Right kidney (tissue), 1 donor: Measurements from ENCODE around the gene SLC2A6.

Source experiments
- DNase-seq: peaks from one replicate; pipeline ENCODE4 v3.0.0-alpha.2; 2016

The SLC2A6 gene

GRCh38 chr9:133436681-133437080 lies 42.2 kb downstream of the SLC2A6 start:
- DNase-seq, result no peak

DNA sequence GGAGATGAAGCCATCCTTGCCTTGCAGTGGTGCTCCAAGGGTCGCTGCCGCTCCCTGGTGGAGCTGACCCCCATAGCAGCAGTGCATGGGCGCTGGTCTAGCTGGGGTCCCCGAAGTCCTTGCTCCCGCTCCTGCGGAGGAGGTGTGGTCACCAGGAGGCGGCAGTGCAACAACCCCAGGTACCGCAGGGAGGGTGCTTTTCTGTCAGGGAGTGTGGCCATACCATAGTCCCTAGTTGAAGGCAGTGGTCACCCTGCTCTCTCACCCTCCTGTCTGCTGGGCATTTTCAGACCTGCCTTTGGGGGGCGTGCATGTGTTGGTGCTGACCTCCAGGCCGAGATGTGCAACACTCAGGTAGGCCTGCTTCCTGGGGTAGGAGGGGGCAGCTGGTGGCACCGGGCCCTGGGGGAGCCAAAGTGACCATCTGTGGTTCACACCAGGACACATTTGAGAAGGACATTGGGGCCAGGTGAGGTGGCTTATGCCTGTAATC lies 45.5 kb downstream of the SLC2A6 start:
- DNase-seq, result no peak

DNA sequence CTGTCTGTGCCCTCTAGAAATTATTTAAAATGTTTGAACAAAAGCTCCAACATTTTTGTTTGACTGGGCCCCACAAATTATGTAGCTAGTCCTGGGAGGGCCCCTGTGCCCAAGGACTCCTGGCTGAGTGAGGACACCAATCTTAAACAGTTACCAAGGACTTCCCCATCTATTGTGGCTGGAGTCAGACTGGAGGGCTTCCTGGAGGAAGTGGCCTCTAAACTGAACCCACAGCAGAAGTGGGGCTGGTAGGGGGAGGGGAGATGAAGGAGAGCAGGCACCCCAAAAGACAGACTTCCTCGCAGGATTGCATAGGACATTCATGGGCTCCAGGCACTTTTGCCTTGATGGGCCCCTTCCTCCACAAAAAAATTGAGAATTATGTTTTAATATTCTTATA lies 48.7 kb downstream of the SLC2A6 start:
- no peak for DNase-seq

GRCh38 chr9:133429641-133430161 lies 49.2 kb downstream of the SLC2A6 start:
- DNase-seq, result peak; percentile 66

DNA sequence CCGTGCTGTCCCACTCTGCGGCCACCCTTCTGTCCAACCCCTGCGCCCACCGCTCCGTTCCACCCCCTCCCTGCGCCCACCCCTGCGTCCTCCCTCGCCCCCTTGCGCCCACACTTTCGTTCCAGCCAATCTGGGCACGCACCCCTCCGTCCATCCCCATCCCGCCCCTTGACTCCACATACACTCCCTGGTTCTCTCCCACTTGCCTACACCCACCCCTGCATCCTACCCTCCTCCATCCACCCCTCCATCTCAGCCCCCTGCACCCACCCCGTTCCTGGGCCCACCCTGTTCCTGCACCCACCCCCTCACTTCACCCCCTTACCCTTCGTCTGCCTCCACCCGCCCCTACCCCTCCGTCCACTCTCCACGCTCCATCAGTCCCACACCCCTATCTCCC lies 49.7 kb downstream of the SLC2A6 start:
- DNase-seq, result no peak

DNA sequence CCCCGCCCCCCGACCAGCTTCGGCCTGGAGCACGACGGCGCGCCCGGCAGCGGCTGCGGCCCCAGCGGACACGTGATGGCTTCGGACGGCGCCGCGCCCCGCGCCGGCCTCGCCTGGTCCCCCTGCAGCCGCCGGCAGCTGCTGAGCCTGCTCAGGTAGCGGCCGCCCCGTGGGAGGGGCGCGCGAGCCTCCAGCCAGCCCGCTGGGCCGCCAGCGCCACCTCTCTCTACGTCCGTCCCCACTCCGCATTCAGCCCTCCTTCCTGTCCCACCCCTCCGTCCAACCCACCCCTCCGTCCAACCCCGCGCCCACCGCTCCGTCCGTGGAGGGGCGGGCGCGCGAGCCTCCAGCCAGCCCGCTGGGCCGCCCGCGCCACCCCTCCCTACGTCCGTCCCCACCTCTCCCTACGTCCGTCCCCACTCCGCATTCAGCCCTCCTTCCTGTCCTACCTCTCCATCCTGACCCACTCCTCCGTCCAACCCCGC lies 50.2 kb downstream of the SLC2A6 start:
- DNase-seq, result peak; percentile 38

DNA sequence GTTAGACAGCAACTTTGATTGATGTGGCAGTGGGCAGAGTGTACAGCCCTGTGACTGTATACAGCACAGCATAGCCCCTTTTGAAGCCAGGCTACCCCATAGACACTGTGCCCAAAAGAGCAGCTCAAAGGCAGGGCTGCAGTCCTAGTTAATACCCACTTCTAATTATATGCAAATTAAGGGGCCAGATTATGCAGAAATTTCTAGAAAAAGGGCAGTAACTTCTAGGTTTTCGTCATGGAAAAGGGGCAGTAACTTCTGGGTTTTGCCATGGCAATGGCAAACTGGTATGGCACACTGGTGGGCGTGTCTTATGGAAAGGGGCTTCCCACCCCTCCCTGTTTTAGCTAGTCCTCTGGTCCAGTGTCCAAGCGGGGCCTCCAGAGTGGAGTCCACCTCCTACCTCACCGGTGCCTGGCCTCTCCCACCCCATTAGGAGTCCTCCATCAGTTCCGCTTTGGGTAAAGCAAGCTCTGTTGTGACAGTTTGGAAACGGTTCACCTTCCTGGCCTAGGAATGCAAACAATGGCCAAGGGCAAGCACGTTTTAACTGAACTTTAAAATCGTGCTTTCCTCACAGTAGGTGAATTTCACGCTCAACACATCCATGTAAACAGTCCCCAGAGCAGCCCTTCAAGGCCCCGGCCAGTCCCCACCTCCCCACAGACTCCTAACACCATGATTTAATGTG lies 51.1 kb downstream of the SLC2A6 start:
- DNase-seq, result no peak

DNA sequence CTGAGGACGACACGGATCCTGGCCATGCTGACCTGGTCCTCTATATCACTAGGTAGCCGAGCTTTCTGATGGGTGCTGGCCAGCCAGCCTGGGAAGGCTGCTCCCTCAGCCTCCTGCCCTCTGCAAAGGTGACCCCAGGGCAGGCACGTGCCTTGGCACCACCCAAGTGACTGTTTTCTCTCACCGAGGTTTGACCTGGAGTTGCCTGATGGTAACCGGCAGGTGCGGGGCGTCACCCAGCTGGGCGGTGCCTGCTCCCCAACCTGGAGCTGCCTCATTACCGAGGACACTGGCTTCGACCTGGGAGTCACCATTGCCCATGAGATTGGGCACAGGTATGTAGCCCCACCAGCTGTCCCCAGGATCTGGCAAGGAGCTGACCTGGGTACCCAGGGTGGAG lies 52.9 kb downstream of the SLC2A6 start:
- no peak for DNase-seq

DNA sequence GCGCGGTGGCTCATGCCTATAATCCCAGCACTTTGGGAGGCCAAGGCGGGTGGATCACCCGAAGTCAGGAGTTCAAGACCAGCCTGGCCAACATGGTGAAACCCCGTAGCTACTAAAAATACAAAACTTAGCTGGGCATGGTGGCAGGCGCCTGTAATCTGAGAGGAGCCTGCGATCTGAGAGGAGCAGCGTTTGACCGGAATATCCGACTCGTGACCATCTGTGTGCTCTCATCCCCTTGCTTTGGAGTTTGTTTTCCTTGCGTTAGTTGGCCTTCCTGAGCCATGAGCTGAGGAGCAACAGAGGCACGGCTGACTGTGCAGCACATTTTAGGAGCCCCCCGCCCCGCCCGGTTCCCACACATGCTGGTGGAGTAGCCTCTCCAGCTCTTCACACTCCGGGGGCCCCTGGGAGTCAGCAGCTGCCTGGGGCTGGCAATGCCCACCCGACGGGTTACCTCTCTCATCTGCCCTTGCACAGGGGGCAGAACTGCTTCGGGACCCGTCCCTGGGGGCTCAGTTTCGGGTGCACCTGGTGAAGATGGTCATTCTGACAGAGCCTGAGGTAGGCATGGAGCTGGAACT lies 53.8 kb downstream of the SLC2A6 start:
- no peak for DNase-seq

- DNase-seq, result no peak
Observed at GRCh38 chr9:133424187-133424586, 54.7 kb downstream of the SLC2A6 start.

DNA sequence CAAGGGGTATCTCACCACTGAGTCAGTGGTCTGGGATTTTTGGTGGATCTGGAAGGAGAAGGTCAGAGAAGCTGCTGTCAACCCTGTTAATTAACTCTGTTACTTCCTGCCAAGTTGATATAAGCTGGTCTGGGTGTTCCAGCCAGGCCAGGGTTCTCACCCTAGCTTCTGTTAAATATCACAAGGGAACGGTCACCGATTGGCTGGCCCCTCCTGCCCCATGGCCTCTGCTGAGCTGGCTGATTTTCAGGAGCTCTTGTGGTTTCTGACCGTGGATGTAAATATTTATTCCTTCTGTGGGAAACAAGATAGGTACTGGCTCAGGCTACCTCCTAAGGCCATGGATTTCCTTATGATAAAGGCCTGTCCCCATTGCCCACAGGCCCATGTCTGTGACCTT lies 55.7 kb downstream of the SLC2A6 start:
- DNase-seq, result no peak

GRCh38 chr9:133421615-133422542 lies 57.0 kb downstream of the SLC2A6 start, which contains the start of gene ADAMTS13:
ADAMTS13 (plus strand) TSS chr9:133422367; CDS start chr9:133422444, 77 bp downstream.
- no peak for DNase-seq
